D721Med (cell line): ENCODE measurements around the gene ENOSF1.
A peak's percentile ranks its signal among the peaks of the same experiment; 100 is the strongest.

Experiments used
- DNase-seq: peaks from one replicate; pipeline ENCODE4 v3.0.0; 2011; ENCODE audit warnings: low spot score; ENCODE audit not compliant: insufficient read length
- FAIRE-seq: peaks from 2 replicates; lab custom pipeline; 2011; peaks lifted over from hg19 to GRCh38; lab: Jason Lieb, UNC
- CTCF ChIP-seq: IDR thresholded peaks from 2 replicates; pipeline ENCODE4 v1.5.1; 2012; ENCODE audit warnings: mild to moderate bottlenecking, control low read depth; ENCODE audit not compliant: insufficient read depth; ENCODE audit errors: missing control alignments

The ENOSF1 gene

GRCh38 chr18:627231-627630, 85.2 kb downstream of the ENOSF1 start:
- no peak for TF ChIP-seq CTCF
- no peak for FAIRE-seq
- no peak for DNase-seq

- FAIRE-seq, result peak; percentile 41
- TF ChIP-seq CTCF, result peak; percentile 72
- DNase-seq, result no peak
Observed at GRCh38 chr18:623761-624620, 88.4 kb downstream of the ENOSF1 start.

GRCh38 chr18:622289-622688, 90.1 kb downstream of the ENOSF1 start:
- no peak for FAIRE-seq
- no peak for DNase-seq
- TF ChIP-seq CTCF, result no peak

- no peak for FAIRE-seq
- DNase-seq, result no peak
- TF ChIP-seq CTCF, result no peak
Observed at GRCh38 chr18:621291-622043, 91.0 kb downstream of the ENOSF1 start.
